Measurements from ENCODE around the gene FARS2. TPM values are rescaled to one million over a fixed set of nuclear protein-coding genes. Genes with fewer than 3 reads are reported as not detected.

Gene FARS2
- total and polyA plus RNA-seq, 2 experiments from 2014 or later = 9.9 to 15.4 TPM

DNA sequence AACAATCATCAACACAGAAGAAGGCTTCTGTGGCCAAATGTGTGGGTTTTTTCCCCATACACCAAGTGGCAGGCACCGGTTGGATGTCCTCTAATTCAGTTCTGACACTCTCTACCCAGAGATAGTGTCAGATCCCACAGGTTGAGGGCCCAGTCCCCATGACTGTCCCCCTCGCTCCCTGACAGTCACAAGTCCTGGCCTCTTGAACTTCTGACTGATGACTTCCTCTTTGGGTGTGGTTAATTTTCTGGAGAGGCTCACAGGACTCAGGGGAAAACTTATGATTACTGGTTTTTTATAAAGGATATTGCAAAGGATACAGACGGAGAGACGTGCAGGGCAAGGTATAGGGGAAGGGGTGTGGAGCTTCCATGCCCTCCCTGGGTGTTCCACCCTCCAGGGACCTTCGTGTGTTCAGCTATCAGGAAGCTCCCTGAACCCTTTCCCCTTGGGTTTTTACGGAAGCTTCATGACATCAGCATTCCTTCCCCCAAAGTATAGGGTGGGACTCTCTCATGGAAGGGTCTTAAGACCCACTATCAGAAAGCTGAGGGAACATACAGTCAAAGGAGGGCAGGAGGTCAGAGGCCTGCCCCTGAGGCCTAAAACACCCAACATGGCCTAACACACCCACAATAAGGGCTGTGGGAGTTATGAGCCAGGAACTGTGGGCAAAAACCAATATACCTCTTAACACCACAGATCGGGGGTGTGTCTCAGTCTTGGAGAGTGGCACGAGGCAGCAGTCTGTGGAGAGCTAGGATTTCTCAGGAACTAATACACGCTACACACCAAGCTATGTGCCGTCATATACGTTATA, 33.3 kb downstream of the FARS2 start:
- no peaks in the 10 kb centered on the region for H3K27me3 ChIP-seq
- no peaks in the 10 kb centered on the region for H3K4me1 ChIP-seq (ENCODE audit: insufficient read depth)
- H3K4me3 ChIP-seq = no peak overlapping the region
- WGBS (ENCODE audit: low lambda C conversion rate, missing lambda C conversion rate) = 93% methylated on average over 11 of the region's 11 CpGs
- no peaks in the 10 kb centered on the region for H4K20me1 ChIP-seq (ENCODE audit: insufficient read depth, poor library complexity, severe bottlenecking)
- H3K4me2 ChIP-seq = no peak overlapping the region
- no peaks in the 10 kb centered on the region for H3K9me2 ChIP-seq (replicated peaks; ENCODE audit: insufficient read depth)
- no peak for DNase-seq (ENCODE audit: low spot score)
- H3K27ac ChIP-seq = no peak overlapping the region
- no peaks in the 10 kb centered on the region for H3K36me3 ChIP-seq (replicated peaks; ENCODE audit: insufficient read depth, low read depth)
- no peaks in the 10 kb centered on the region for H3K9me3 ChIP-seq (ENCODE audit: low read depth)
- TF ChIP-seq, protein P1, sequence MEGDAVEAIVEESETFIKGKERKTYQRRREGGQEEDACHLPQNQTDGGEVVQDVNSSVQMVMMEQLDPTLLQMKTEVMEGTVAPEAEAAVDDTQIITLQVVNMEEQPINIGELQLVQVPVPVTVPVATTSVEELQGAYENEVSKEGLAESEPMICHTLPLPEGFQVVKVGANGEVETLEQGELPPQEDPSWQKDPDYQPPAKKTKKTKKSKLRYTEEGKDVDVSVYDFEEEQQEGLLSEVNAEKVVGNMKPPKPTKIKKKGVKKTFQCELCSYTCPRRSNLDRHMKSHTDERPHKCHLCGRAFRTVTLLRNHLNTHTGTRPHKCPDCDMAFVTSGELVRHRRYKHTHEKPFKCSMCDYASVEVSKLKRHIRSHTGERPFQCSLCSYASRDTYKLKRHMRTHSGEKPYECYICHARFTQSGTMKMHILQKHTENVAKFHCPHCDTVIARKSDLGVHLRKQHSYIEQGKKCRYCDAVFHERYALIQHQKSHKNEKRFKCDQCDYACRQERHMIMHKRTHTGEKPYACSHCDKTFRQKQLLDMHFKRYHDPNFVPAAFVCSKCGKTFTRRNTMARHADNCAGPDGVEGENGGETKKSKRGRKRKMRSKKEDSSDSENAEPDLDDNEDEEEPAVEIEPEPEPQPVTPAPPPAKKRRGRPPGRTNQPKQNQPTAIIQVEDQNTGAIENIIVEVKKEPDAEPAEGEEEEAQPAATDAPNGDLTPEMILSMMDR (IDR thresholded peaks at IDR 0.05; ENCODE audit: poor library complexity) = no peak
- TF ChIP-seq EZH2 (IDR thresholded peaks at IDR 0.05; ENCODE audit: borderline replicate concordance) (no peak), EZH2phosphoT487 (IDR thresholded peaks at IDR 0.05; ENCODE audit: low read depth, severe bottlenecking, unreplicated experiment) (no peak)
- peaks cover 13% of the 10 kb centered on the region for H3K79me2 ChIP-seq
- H2AFZ ChIP-seq = no peak overlapping the region

DNA sequence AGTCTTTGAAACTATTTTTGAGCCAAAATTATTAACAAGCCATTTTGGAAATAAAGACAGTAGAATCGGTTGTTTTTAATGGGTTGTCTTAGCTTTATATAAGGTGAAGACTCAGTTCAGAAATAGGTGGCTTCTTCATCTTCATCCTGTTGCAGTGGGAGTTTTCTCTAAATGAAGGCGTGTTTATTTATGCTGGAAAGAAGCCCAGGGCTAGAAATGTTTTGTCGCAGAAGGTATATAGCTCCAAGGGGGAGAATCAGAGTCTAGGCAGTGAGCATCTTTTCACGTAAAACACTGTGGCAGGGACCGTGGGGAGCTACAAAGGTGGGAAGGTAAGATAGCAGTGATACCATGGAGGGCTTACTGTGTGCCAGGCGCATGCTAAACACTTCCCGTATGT, 34.3 kb downstream of the FARS2 start:
- Histone ChIP-seq H3K36me3 (replicated peaks; ENCODE audit: insufficient read depth, low read depth) (no peaks in the 10 kb centered on the region), H3K9me3 (ENCODE audit: low read depth) (no peaks in the 10 kb centered on the region), H3K27ac (no peak overlapping the region), H3K4me3 (no peak overlapping the region), H3K4me2 (no peak overlapping the region), H3K79me2 (peaks cover 15% of the 10 kb centered on the region), H3K9me2 (replicated peaks; ENCODE audit: insufficient read depth) (no peaks in the 10 kb centered on the region), H3K27me3 (no peaks in the 10 kb centered on the region), H2AFZ (no peak overlapping the region), H4K20me1 (ENCODE audit: insufficient read depth, poor library complexity, severe bottlenecking) (no peaks in the 10 kb centered on the region), H3K4me1 (ENCODE audit: insufficient read depth) (no peaks in the 10 kb centered on the region)
- no peak for DNase-seq (ENCODE audit: low spot score)
- WGBS (ENCODE audit: low lambda C conversion rate, missing lambda C conversion rate) = 71% methylated on average over 7 of the region's 7 CpGs
- TF ChIP-seq, protein P1 (IDR thresholded peaks at IDR 0.05; ENCODE audit: poor library complexity) = no peak
- TF ChIP-seq EZH2phosphoT487 (IDR thresholded peaks at IDR 0.05; ENCODE audit: low read depth, severe bottlenecking, unreplicated experiment) (no peak), EZH2 (IDR thresholded peaks at IDR 0.05; ENCODE audit: borderline replicate concordance) (no peak)

DNA sequence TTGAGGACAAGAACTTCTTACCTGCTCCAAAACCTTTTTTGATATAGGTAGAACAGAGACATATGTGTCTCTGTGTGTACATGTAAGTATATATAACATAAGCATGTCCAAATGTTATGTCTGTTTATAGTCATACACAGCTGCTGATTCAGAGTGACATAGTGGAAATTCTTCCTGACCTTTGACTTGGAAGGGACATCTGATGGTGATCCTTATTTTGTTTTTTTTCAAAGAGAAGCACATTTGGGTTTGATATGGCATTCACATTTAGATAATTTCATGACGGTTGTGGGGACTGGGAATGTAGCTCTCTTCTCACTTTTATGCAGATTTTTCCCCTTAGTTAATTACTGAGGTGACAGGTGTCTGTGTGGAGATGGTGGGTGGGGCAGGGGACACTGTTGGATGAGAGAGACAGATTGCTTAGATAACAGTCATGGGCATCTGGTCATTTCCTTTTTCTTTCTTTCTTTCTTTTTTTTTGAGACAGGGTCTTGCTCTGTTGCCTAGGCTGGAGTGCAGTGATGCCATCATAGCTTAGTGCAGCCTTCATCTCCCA, 39.0 kb downstream of the FARS2 start:
- Histone ChIP-seq H3K9me3 (ENCODE audit: low read depth) (no peaks in the 10 kb centered on the region), H3K79me2 (peaks cover 35% of the 10 kb centered on the region), H3K27me3 (no peaks in the 10 kb centered on the region), H3K4me1 (ENCODE audit: insufficient read depth) (no peaks in the 10 kb centered on the region), H3K27ac (no peak overlapping the region), H4K20me1 (ENCODE audit: insufficient read depth, poor library complexity, severe bottlenecking) (no peaks in the 10 kb centered on the region), H3K4me2 (no peak overlapping the region), H2AFZ (no peak overlapping the region), H3K4me3 (no peak overlapping the region), H3K9me2 (replicated peaks; ENCODE audit: insufficient read depth) (no peaks in the 10 kb centered on the region), H3K36me3 (replicated peaks; ENCODE audit: insufficient read depth, low read depth) (no peaks in the 10 kb centered on the region)
- 68% methylated on average over 1 of the region's 1 CpG for WGBS (ENCODE audit: low lambda C conversion rate, missing lambda C conversion rate)
- no peak for DNase-seq (ENCODE audit: low spot score)
- TF ChIP-seq EZH2 (IDR thresholded peaks at IDR 0.05; ENCODE audit: borderline replicate concordance) (no peak), EZH2phosphoT487 (IDR thresholded peaks at IDR 0.05; ENCODE audit: low read depth, severe bottlenecking, unreplicated experiment) (no peak)
- TF ChIP-seq, protein P1 (IDR thresholded peaks at IDR 0.05; ENCODE audit: poor library complexity) = no peak

Measured in hepatocyte (in vitro differentiated cells).